Subcutaneous adipose tissue (tissue), 4 donors: ENCODE data around the gene FITM2. TPM values are rescaled to one million over a fixed set of nuclear protein-coding genes. Genes with fewer than 3 reads are reported as not detected.

Experiments used
- total RNA-seq, 4 donors: library from RNA; depleted of rRNA; stranded (reverse); fragments of >200 nt; gene quantifications; one replicate each; pipeline ENCODE4 v1.1.0, GENCODE V29; 2016
- TF ChIP-seq, protein P1 (sequence below): fragments of 450-650 bp; IDR thresholded peaks from one replicate; pipeline ENCODE4 v1.5.1; 2016; ENCODE audit warnings: low read depth, mild to moderate bottlenecking, control low read depth, antibody characterized with exemption, moderate library complexity

FITM2 gene
- total RNA-seq, 4 donors from 2014 or later, result 10.9 to 37.3 (median 24.0) TPM

DNA sequence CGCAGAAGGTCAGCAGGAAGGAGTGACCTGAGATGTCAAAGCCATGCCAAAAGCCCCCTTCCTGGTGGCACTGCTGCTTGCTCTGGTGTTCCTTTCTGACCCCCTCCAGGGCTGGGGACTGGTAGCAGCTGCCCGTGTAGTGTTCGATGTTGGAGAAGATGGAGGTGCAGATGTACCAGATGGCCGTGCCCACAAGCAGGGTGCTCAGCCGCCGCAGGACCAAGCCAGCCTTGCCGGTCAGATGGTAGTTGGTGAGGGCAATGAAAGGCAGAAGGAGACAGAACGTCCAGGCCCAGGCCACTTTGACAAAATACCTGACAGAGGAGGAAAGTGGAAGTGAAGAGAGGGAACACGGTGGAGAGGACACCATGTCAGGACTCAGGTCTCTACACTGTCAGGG is 4.1 kb downstream of the FITM2 start:
- TF ChIP-seq, protein P1, sequence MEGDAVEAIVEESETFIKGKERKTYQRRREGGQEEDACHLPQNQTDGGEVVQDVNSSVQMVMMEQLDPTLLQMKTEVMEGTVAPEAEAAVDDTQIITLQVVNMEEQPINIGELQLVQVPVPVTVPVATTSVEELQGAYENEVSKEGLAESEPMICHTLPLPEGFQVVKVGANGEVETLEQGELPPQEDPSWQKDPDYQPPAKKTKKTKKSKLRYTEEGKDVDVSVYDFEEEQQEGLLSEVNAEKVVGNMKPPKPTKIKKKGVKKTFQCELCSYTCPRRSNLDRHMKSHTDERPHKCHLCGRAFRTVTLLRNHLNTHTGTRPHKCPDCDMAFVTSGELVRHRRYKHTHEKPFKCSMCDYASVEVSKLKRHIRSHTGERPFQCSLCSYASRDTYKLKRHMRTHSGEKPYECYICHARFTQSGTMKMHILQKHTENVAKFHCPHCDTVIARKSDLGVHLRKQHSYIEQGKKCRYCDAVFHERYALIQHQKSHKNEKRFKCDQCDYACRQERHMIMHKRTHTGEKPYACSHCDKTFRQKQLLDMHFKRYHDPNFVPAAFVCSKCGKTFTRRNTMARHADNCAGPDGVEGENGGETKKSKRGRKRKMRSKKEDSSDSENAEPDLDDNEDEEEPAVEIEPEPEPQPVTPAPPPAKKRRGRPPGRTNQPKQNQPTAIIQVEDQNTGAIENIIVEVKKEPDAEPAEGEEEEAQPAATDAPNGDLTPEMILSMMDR, result no peak

DNA sequence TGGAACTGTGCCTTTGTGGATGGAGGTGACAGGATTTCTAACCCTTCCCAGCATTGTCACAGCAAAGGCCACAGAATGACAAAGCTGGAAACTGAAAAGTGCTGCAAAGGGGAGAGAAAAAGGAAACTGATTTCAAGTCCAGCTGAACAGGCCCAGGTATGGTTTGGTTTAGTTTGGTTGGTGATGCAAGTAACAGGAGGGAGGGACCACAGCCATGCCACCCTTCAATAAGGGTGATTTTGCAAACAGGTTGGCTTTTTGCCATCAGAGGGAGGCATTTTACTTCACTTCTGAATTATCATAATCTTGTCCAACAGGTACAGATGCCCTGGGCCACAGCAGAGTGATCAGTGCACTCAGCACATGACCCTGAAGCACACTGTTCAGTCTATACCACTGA is 6.6 kb downstream of the FITM2 start:
- TF ChIP-seq, protein P1, result no peak

DNA sequence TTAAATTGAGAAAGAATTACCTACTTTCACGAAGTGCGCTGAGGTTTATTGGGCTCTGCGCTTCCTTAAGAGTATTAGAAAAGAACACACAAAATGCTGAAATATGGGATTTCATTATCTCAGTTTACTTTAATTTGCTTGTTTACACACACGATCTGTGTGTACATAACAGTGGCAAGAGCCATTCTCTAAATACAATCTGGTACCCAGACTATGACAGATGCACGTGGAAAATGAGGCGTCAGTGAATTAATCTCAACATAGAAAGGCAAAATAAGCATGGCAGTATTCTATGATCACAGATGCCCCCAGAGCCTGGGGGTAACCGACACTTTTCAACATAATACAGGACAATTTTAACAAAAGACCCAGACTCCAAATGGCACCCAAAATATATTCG is 8.3 kb downstream of the FITM2 start:
- TF ChIP-seq, protein P1, result no peak

DNA sequence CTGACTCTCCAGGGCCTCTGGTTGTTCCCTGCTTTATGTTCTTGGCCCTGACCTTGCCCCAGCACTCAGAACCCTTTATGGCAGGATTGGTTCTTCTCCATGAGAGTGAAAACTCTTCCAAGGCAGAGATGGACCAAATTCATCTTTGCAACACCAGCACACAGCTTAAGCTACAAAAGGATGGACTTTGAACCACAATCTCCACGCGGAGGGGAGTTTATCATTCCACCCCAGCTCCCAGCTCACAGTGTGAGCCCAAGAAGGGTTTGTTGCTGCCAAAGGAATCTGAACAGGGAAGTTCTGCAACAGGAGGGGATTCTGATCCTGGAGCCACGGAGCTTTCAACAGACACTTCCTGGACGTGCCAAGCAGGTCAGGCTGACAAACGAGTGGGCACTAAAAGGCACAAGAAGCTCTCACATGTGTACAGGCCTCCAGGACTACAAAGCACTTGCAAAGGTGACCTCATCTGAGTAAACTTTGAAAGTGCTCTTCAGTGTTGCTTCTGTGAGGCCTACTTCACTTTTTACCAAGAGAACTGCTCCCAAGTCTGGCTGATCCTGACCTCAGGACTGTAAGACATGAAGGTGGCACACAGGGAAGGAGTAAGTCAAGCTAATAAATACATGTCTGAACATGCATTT is 8.9 kb downstream of the FITM2 start:
- TF ChIP-seq, protein P1, result no peak

DNA sequence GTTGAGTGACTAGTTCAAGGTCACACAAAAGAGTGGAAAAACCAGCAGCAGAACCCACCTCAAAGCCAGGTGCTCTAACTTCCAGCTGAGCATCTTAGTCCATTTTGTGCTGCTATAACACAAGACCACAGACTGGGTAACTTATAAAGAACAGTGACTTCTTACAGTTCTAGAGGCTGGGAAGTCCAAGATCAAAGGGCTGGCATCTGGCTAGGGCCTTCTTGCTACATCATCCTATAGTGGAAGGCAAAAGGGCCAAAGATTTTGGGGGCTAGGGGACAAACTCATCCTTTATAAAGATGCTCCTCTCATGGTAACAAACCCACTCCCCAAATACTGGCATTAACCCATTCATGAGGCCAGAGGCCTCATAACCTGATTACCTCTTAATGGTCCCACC is 9.7 kb downstream of the FITM2 start:
- TF ChIP-seq, protein P1, result no peak

DNA sequence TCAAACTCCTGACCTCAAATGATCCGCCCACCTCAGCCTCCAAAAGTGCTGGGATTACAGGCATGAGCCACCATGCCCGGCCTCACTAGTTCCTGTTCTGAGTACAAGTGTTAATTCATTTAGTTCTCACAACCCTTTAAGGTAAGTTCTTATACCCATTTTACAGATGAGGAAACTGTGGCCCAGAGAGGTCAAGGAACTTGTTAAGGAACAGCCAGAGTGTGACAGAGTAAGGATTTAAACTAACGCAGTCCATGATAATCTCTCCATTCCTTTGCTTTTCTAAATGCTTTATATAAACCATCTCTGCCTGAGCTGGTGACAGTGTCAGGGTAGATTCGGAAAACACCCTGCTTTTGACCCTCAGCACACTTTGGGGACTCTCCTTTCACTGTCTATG is 13.3 kb downstream of the FITM2 start:
- TF ChIP-seq, protein P1, result no peak

DNA sequence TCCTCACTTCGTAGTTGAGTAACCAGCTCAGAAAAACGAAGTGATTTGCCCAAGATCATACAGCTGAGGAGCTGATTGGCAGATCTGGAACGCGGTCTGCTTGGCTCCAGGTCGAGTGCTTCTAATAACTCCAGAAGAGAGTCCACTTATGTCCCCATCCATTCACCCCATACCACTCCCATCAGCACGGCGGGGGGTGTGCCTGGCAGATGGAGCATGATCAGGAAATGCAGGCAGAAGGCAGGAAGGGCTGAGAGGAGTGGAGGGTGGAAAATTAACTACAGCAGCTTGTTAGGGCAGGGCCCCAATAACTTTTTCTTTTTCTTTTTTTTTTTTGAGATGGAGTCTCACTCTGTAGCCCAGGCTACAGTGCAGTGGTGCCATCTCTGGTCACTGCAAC is 15.0 kb downstream of the FITM2 start:
- TF ChIP-seq, protein P1, result no peak
